Measurements from ENCODE around the gene IGSF21. TPM values are rescaled to one million over a fixed set of nuclear protein-coding genes. Genes with fewer than 3 reads are reported as not detected.

IGSF21 gene
- polyA plus RNA-seq, 1 of the 3 experiments (the other 2 are of a cell fraction) = not detected

GRCh38 chr1:18312961-18313360 lies 205.4 kb downstream of the IGSF21 start:
- H3K4me2 ChIP-seq = no peak overlapping the region
- no peaks in the 10 kb centered on the region for H3K79me2 ChIP-seq (ENCODE audit: insufficient read depth)
- POLR2A ChIA-PET = no interaction called here
- H3K4me1 ChIP-seq (ENCODE audit: control insufficient read depth in 1 of 2, insufficient read depth in 2 of 2, low read depth in 1 of 2, low read length in 1 of 2) = no peaks in the 10 kb centered on the region; a peak in 1 of 4 replicates
- H2AFZ ChIP-seq (ENCODE audit: low read depth) = no peak overlapping the region
- WGBS (ENCODE audit: low lambda C conversion rate) = 62% methylated on average over 10 of the region's 10 CpGs
- no peak overlapping the region for H3K9ac ChIP-seq
- H3K27me3 ChIP-seq (ENCODE audit: insufficient read depth) = no peaks in the 10 kb centered on the region
- no peaks in the 10 kb centered on the region for H3K9me3 ChIP-seq
- H3K27ac ChIP-seq (ENCODE audit: low read depth in 2 of 2, low read length in 1 of 2) = no peak overlapping the region
- H4K20me1 ChIP-seq (ENCODE audit: insufficient read depth) = no peaks in the 10 kb centered on the region
- no peaks in the 10 kb centered on the region for H3F3A ChIP-seq (replicated peaks; ENCODE audit: insufficient read depth)
- no peak overlapping the region for H3K4me3 ChIP-seq (ENCODE audit: low read depth in 2 of 2, low read length in 1 of 2)
- H3K36me3 ChIP-seq (replicated peaks in 1 of 2; ENCODE audit: control insufficient read depth in 1 of 2, insufficient read depth in 2 of 2, low read length in 1 of 2) = no peaks in the 10 kb centered on the region
- TF ChIP-seq NFIC (IDR thresholded peaks at IDR 0.05; ENCODE audit: borderline replicate concordance) (no peak), RXRA (IDR thresholded peaks at IDR 0.05; ENCODE audit: borderline replicate concordance, low read depth) (no peak), REST (IDR thresholded peaks at IDR 0.05; ENCODE audit: low read depth, low read length) (no peak), GABPA (IDR thresholded peaks at IDR 0.05; ENCODE audit: low read depth) (no peak), POLR2AphosphoS5 (IDR thresholded peaks at IDR 0.05; ENCODE audit: low read depth, low read length) (no peak), EP300 (IDR thresholded peaks at IDR 0.05; ENCODE audit: borderline replicate concordance in 1 of 2, low read depth in 1 of 2, low read length in 1 of 2) (no peak), CHD2 (IDR thresholded peaks at IDR 0.05; ENCODE audit: low read length, partially characterized antibody) (no peak)
- no peaks in the 10 kb centered on the region for H3K9me2 ChIP-seq
- CTCF ChIA-PET = interaction anchor here (1.5 to 2.6 kb wide), 3 partner anchors 10 to 390 kb away, joined by 3 to 16 read pairs (median 5); no protein-coding TSS in a partner anchor
- DNase-seq = no peak

GRCh38 chr1:18313523-18313922 lies 205.9 kb downstream of the IGSF21 start:
- Histone ChIP-seq H3K4me1 (ENCODE audit: control insufficient read depth in 1 of 2, insufficient read depth in 2 of 2, low read depth in 1 of 2, low read length in 1 of 2) (no peaks in the 10 kb centered on the region; a peak in 1 of 4 replicates), H2AFZ (ENCODE audit: low read depth) (no peak overlapping the region), H3K36me3 (replicated peaks in 1 of 2; ENCODE audit: control insufficient read depth in 1 of 2, insufficient read depth in 2 of 2, low read length in 1 of 2) (no peaks in the 10 kb centered on the region), H4K20me1 (ENCODE audit: insufficient read depth) (no peaks in the 10 kb centered on the region), H3K4me2 (no peak overlapping the region), H3F3A (replicated peaks; ENCODE audit: insufficient read depth) (no peaks in the 10 kb centered on the region), H3K79me2 (ENCODE audit: insufficient read depth) (no peaks in the 10 kb centered on the region), H3K27ac (ENCODE audit: low read depth in 2 of 2, low read length in 1 of 2) (no peak overlapping the region), H3K9me3 (no peaks in the 10 kb centered on the region), H3K4me3 (ENCODE audit: low read depth in 2 of 2, low read length in 1 of 2) (no peak overlapping the region), H3K27me3 (ENCODE audit: insufficient read depth) (no peaks in the 10 kb centered on the region), H3K9ac (no peak overlapping the region), H3K9me2 (no peaks in the 10 kb centered on the region)
- DNase-seq = no peak
- ChIA-PET POLR2A (no interaction called here), CTCF (interaction anchor here (0.8 to 2.6 kb wide), 4 partner anchors 11 to 652 kb away, joined by 3 to 16 read pairs (median 4); no protein-coding TSS in a partner anchor)
- WGBS (ENCODE audit: low lambda C conversion rate) = 19% methylated on average over 2 of the region's 2 CpGs
- TF ChIP-seq USF1 (IDR thresholded peaks at IDR 0.05; ENCODE audit: borderline replicate concordance, low read depth) = no peak
- TF ChIP-seq GABPA (IDR thresholded peaks at IDR 0.05; ENCODE audit: low read depth) = no peak
- TF ChIP-seq CTCF (IDR thresholded peaks at IDR 0.05) = no peak
- no peak for TF ChIP-seq RXRA (IDR thresholded peaks at IDR 0.05; ENCODE audit: borderline replicate concordance, low read depth)
- no peak for TF ChIP-seq RAD21 (IDR thresholded peaks at IDR 0.05; ENCODE audit: low read length)
- no peak for TF ChIP-seq TCF12 (IDR thresholded peaks at IDR 0.05)
- TF ChIP-seq TEAD4 (IDR thresholded peaks at IDR 0.05; ENCODE audit: borderline replicate concordance, insufficient read depth) = no peak
- TF ChIP-seq TAF1 (IDR thresholded peaks at IDR 0.05; ENCODE audit: borderline replicate concordance, low read depth, low read length) = no peak
- no peak for TF ChIP-seq REST (IDR thresholded peaks at IDR 0.05; ENCODE audit: low read depth, low read length)
- TF ChIP-seq POLR2AphosphoS5 (IDR thresholded peaks at IDR 0.05; ENCODE audit: low read depth, low read length) = no peak
- no peak for TF ChIP-seq NRF1 (IDR thresholded peaks at IDR 0.05; ENCODE audit: low read depth, low read length)
- no peak for TF ChIP-seq PBX3 (IDR thresholded peaks at IDR 0.05)
- TF ChIP-seq YY1 (IDR thresholded peaks at IDR 0.05; ENCODE audit: low read depth) = no peak
- no peak for TF ChIP-seq CHD2 (IDR thresholded peaks at IDR 0.05; ENCODE audit: low read length, partially characterized antibody)
